IMR-90 (cell line): ENCODE data around the gene BTG4. TPM values are rescaled to one million over a fixed set of nuclear protein-coding genes. Genes with fewer than 3 reads are reported as not detected.
A peak's percentile ranks its signal among the peaks of the same experiment; 100 is the strongest.

Experiments used
- ATAC-seq: fragments of 200-7000 bp; cut with Tn5 transposase; 2 replicates; pipeline ENCODE4 v1.9.1; 2020; ENCODE audit warnings: low read depth, mild to moderate bottlenecking, moderate library complexity
- BruUV-seq: library from RNA; stranded (reverse); fragments of 400-500 nt; replicated peaks from 2 replicates; lab custom pipeline; 2021; lab: Mats Ljungman, UMichigan
- CTCF ChIA-PET: fragments of 300-600 bp; formaldehyde crosslinking; extraction: SDS; loops from one replicate; lab custom pipeline; 2021; ENCODE audit warnings: antibody characterized with exemption; lab: Yijun Ruan, JAX
- POLR2A ChIA-PET: fragments of 300-600 bp; sonication (Branson Sonifier 250); formaldehyde crosslinking; loops from one replicate; lab custom pipeline; 2022; ENCODE audit warnings: antibody characterized with exemption; ENCODE audit not compliant: unreplicated experiment; lab: Charles Lee
- DNase-seq: peaks from one replicate; pipeline ENCODE4 v3.0.0; 2013
- H2AFZ ChIP-seq: replicated peaks from 2 replicates; pipeline ENCODE3; 2013; ENCODE audit warnings: low read length, mild to moderate bottlenecking; ENCODE audit not compliant: poor library complexity
- H2AK5ac ChIP-seq: 2 replicates; pipeline ENCODE4 v1.6.1; 2013; ENCODE audit warnings: low read depth, low read length, inconsistent platforms
- H2AK9ac ChIP-seq: replicated peaks from 2 replicates; pipeline ENCODE3; 2013; ENCODE audit warnings: mild to moderate bottlenecking, low read depth, low read length, moderate library complexity; ENCODE audit not compliant: poor library complexity
- H2BK120ac ChIP-seq: 2 replicates; pipeline ENCODE4 v1.6.1; 2013; ENCODE audit warnings: low read depth, low read length, inconsistent platforms
- H2BK15ac ChIP-seq: 3 replicates; pipeline ENCODE4 v1.6.1; 2013; ENCODE audit warnings: low read depth, low read length, inconsistent platforms
- H2BK20ac ChIP-seq: 2 replicates; pipeline ENCODE4 v1.6.1; 2013; ENCODE audit warnings: low read depth, mild to moderate bottlenecking, inconsistent platforms, low read length, moderate library complexity
- H2BK5ac ChIP-seq: 2 replicates; pipeline ENCODE4 v1.6.1; 2013; ENCODE audit warnings: mild to moderate bottlenecking, low read depth, low read length, inconsistent platforms; ENCODE audit not compliant: poor library complexity, severe bottlenecking
- H3K14ac ChIP-seq: replicated peaks from 2 replicates; pipeline ENCODE4 v1.6.1; 2013; ENCODE audit warnings: low read depth, low read length, inconsistent platforms
- H3K18ac ChIP-seq: 2 replicates; pipeline ENCODE4 v1.6.1; 2013; ENCODE audit warnings: low read depth, low read length, control low read depth
- H3K23ac ChIP-seq: 2 replicates; pipeline ENCODE4 v1.6.1; 2013; ENCODE audit warnings: low read depth, low read length, inconsistent platforms
- H3K27ac ChIP-seq: 2 replicates; pipeline ENCODE4 v1.5.1; 2013; ENCODE audit warnings: mild to moderate bottlenecking, control low read depth, low read length; ENCODE audit not compliant: insufficient read depth
- H3K27me3 ChIP-seq: 2 replicates; pipeline ENCODE4 v1.6.1; 2013; ENCODE audit warnings: low read length; ENCODE audit not compliant: control insufficient read depth, insufficient read depth
- H3K36me3 ChIP-seq: 2 replicates; pipeline ENCODE4 v1.6.1; 2013; ENCODE audit warnings: low read length, mixed read lengths; ENCODE audit not compliant: control insufficient read depth, insufficient read depth
- H3K4ac ChIP-seq: 2 replicates; pipeline ENCODE4 v1.6.1; 2013; ENCODE audit warnings: low read depth, low read length, inconsistent platforms
- H3K4me1 ChIP-seq: 2 replicates; pipeline ENCODE4 v1.6.1; 2013; ENCODE audit warnings: low read length, mixed read lengths; ENCODE audit not compliant: control insufficient read depth, insufficient read depth
- H3K4me2 ChIP-seq: 2 replicates; pipeline ENCODE4 v1.6.1; 2013; ENCODE audit warnings: low read depth, mild to moderate bottlenecking, control low read depth, low read length, moderate library complexity
- H3K4me3 ChIP-seq: 2 replicates; pipeline ENCODE4 v1.5.1; 2013; ENCODE audit warnings: low read depth, mild to moderate bottlenecking, control low read depth, low read length, moderate library complexity; ENCODE audit not compliant: insufficient read depth
- H3K56ac ChIP-seq: 2 replicates; pipeline ENCODE4 v1.6.1; 2013; ENCODE audit warnings: low read length, inconsistent platforms; ENCODE audit not compliant: insufficient read depth; ENCODE audit errors: extremely low read depth
- H3K79me1 ChIP-seq, 2 experiments: 2 replicates each; pipeline ENCODE4 v1.6.1; 2013; ENCODE audit warnings: low read length in 2 of 2, inconsistent platforms in 1 of 2, low read depth in 1 of 2
- H3K9ac ChIP-seq: 2 replicates; pipeline ENCODE4 v1.6.1; 2013; ENCODE audit warnings: low read depth, low read length, control low read depth
- H3K9me1 ChIP-seq: 2 replicates; pipeline ENCODE4 v1.6.1; 2013; ENCODE audit warnings: low read length, inconsistent platforms; ENCODE audit not compliant: insufficient read depth
- H3K9me3 ChIP-seq: 2 replicates; pipeline ENCODE4 v1.6.1; 2013; ENCODE audit warnings: low read length; ENCODE audit not compliant: control insufficient read depth, insufficient read depth
- H4K20me1 ChIP-seq: 2 replicates; pipeline ENCODE4 v1.6.1; 2013; ENCODE audit warnings: low read length, inconsistent platforms; ENCODE audit not compliant: insufficient read depth
- H4K5ac ChIP-seq: 2 replicates; pipeline ENCODE4 v1.6.1; 2013; ENCODE audit warnings: mild to moderate bottlenecking, low read depth, low read length, control low read depth
- H4K8ac ChIP-seq, 2 experiments: 2 replicates each; pipeline ENCODE4 v1.6.1; 2013; ENCODE audit warnings: low read depth in 2 of 2, low read length in 2 of 2, control low read depth in 1 of 2, inconsistent platforms in 1 of 2
- H4K91ac ChIP-seq: 2 replicates; pipeline ENCODE4 v1.6.1; 2013; ENCODE audit warnings: low read depth, low read length, inconsistent platforms; ENCODE audit not compliant: insufficient read depth
- CEBPB ChIP-seq: IDR thresholded peaks from 2 replicates; pipeline ENCODE4 v1.6.1; 2012; ENCODE audit warnings: low read depth, low read length, improper control_type of control experiment
- RAD21 ChIP-seq: IDR thresholded peaks from 2 replicates; pipeline ENCODE4 v1.6.1; 2012; ENCODE audit warnings: low read length, improper control_type of control experiment
- WGBS, 2 experiments: methylation state at CpG; one replicate each; pipeline versions ENCODE4 v1.1.5 to v1.1.7; 2013; ENCODE audit warnings: missing lambda C conversion rate in 2 of 2; ENCODE audit not compliant: insufficient read length in 1 of 2; ENCODE audit errors: extremely low coverage in 2 of 2; 5-methylcytosine and 5-hydroxymethylcytosine counted together
- dilution Hi-C: fragments of 300-500 bp; cut with HindIII; formaldehyde crosslinking; loops from one replicate; pipeline ENCODE4 v1.14.3; 2018; ENCODE audit warnings: low sequenced_read_pairs; ENCODE audit not compliant: unreplicated experiment
- in situ Hi-C: fragments of 300-500 bp; cut with MboI; formaldehyde crosslinking; loops from 3 replicates; pipeline ENCODE4 v1.14.3; 2019; ENCODE audit warnings: low sequenced_read_pairs, inconsistent platforms, mixed read lengths
- intact Hi-C: fragments of 100-400 bp; cut with micrococcal nuclease; formaldehyde crosslinking; loops from 2 replicates; pipeline ENCODE4 v1.10.0; 2022
- polyA plus RNA-seq, 3 experiments: library from polyadenylated mRNA; depleted of rRNA; stranded (reverse); fragments of >200 nt; gene quantifications; 2 replicates each; pipeline ENCODE4 v1.2.3, GENCODE V29; 2012; ENCODE audit warnings: low replicate concordance in 1 of 3
- total RNA-seq: library from RNA; depleted of rRNA; stranded (reverse); fragments of >200 nt; gene quantifications from 2 replicates; pipeline ENCODE4 v1.2.3, GENCODE V29; 2012

BTG4 gene
- total and polyA plus RNA-seq, 2 of the 4 experiments (the other 2 are of a cell fraction): not detected

DNA sequence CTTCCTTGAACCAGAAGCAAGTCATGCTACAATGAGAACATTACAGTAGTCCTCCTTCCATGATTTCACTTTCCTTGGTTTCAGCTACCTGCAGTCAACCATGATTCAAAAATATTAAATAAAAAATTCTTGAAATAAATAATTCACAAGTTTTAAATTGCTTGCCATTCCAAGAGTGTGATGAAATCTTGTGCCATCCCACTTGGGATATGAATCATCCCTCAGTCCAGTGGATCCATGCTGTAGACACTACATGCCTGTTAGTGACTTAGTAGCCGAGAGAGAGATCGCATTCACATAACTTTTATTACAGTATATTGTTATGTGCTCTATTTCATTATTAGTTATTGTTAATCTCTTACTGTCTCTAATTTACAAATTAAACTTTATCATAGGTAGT lies 8.4 kb upstream of the BTG4 start:
- H3K4ac ChIP-seq: no peak overlapping the region
- no peak overlapping the region for H3K9ac ChIP-seq
- WGBS, 2 experiments: no CpG with 5 or more reads among the region's 2 CpGs
- H3K27ac ChIP-seq: no peak overlapping the region
- H3K9me3 ChIP-seq: no peaks in the 10 kb centered on the region
- H3K27me3 ChIP-seq: no peaks in the 10 kb centered on the region
- H2AK5ac ChIP-seq: no peak overlapping the region
- H4K8ac ChIP-seq: peak overlapping the region in 1 of 2 experiments; percentile 51; a peak in 1 of 4 replicates
- no peak overlapping the region for H4K91ac ChIP-seq
- H2AFZ ChIP-seq: no peak overlapping the region
- H3K23ac ChIP-seq: no peak overlapping the region
- H2BK5ac ChIP-seq: no peak overlapping the region
- H2BK20ac ChIP-seq: no peak overlapping the region
- POLR2A ChIA-PET: no interaction called here
- no TSS peak for BruUV-seq
- H3K14ac ChIP-seq: 0 out of 2 replicates have a peak overlapping the region, but pooled peaks have one; percentile 53
- dilution Hi-C loops (no loop called here), in situ Hi-C loops (no loop called here), intact Hi-C loops (no loop called here)
- no peaks in the 10 kb centered on the region for H4K20me1 ChIP-seq
- no peak overlapping the region for H2AK9ac ChIP-seq
- DNase-seq: peak; percentile 65
- H3K56ac ChIP-seq: no peak overlapping the region
- no peak overlapping the region for H3K4me3 ChIP-seq
- no peak overlapping the region for H2BK15ac ChIP-seq
- peak overlapping the region; percentile 35; the same call in 1 of the 2 replicates for H3K18ac ChIP-seq
- peak; percentile 71 for ATAC-seq
- H4K5ac ChIP-seq: no peak overlapping the region
- TF ChIP-seq CEBPB (peak; percentile 82), RAD21 (no peak)
- CTCF ChIA-PET: interaction anchor here (0.6 kb wide), 1 partner anchor 559 kb away, joined by 3 read pairs; no protein-coding TSS in a partner anchor
- no peak overlapping the region for H2BK120ac ChIP-seq
- no peaks in the 10 kb centered on the region for H3K36me3 ChIP-seq
- no peak overlapping the region for H3K4me2 ChIP-seq
- H3K79me1 ChIP-seq: no peaks in the 10 kb centered on the region
- peaks cover 4% of the 10 kb centered on the region; the same call in 1 of the 2 replicates for H3K4me1 ChIP-seq
- no peaks in the 10 kb centered on the region for H3K9me1 ChIP-seq
